Measurements from ENCODE around the gene COMMD6.

COMMD6 gene

GRCh38 chr13:75479102-75479740 is 58.4 kb downstream of the COMMD6 start:
- Histone ChIP-seq H3K79me2 (ENCODE audit: insufficient read depth, low read length) (no peaks in the 10 kb centered on the region), H3K36me3 (ENCODE audit: insufficient read depth, low read length) (no peaks in the 10 kb centered on the region), H3K4me1 (ENCODE audit: insufficient read depth, low read length, severe bottlenecking) (peaks cover 10% of the 10 kb centered on the region), H3K4me2 (ENCODE audit: low read length) (no peak overlapping the region), H3K9me2 (ENCODE audit: low read depth, low read length) (no peaks in the 10 kb centered on the region), H3K27ac (ENCODE audit: low read depth, low read length, poor library complexity, severe bottlenecking) (no peak overlapping the region), H3K9me3 (ENCODE audit: low read length) (no peaks in the 10 kb centered on the region), H3K4me3 (ENCODE audit: low read depth, low read length, poor library complexity, severe bottlenecking) (no peak overlapping the region), H3K27me3 (ENCODE audit: insufficient read depth, low read length) (0 out of 2 replicates have a peak, but pooled peaks cover 3% of the 10 kb centered on the region), H2AFZ (ENCODE audit: low read length) (no peak overlapping the region), H4K20me1 (ENCODE audit: insufficient read depth, low read length) (no peaks in the 10 kb centered on the region), H3F3A (ENCODE audit: insufficient read depth, low read length) (no peaks in the 10 kb centered on the region), H3K9ac (ENCODE audit: low read length) (no peak overlapping the region)
- TF ChIP-seq EZH2 (IDR thresholded peaks at IDR 0.05; ENCODE audit: borderline replicate concordance, low read length) (no peak), CTCF (IDR thresholded peaks at IDR 0.05; ENCODE audit: low read length) (no peak)

GRCh38 chr13:75478659-75479058 is 59.0 kb downstream of the COMMD6 start:
- no peaks in the 10 kb centered on the region for H3K79me2 ChIP-seq (ENCODE audit: insufficient read depth, low read length)
- H3K4me2 ChIP-seq (ENCODE audit: low read length) = no peak overlapping the region

More at GRCh38 chr13:75478659-75479058, 59.0 kb downstream of the COMMD6 start:
- H3K27me3 ChIP-seq (ENCODE audit: insufficient read depth, low read length) = 0 out of 2 replicates have a peak, but pooled peaks cover 3% of the 10 kb centered on the region
- no peak overlapping the region for H3K4me3 ChIP-seq (ENCODE audit: low read depth, low read length, poor library complexity, severe bottlenecking)
- no peaks in the 10 kb centered on the region for H4K20me1 ChIP-seq (ENCODE audit: insufficient read depth, low read length)
- no peaks in the 10 kb centered on the region for H3K9me2 ChIP-seq (ENCODE audit: low read depth, low read length)
- H2AFZ ChIP-seq (ENCODE audit: low read length) = no peak overlapping the region
- no peaks in the 10 kb centered on the region for H3K9me3 ChIP-seq (ENCODE audit: low read length)
- no peak overlapping the region for H3K9ac ChIP-seq (ENCODE audit: low read length)
- H3K36me3 ChIP-seq (ENCODE audit: insufficient read depth, low read length) = no peaks in the 10 kb centered on the region
- H3F3A ChIP-seq (ENCODE audit: insufficient read depth, low read length) = no peaks in the 10 kb centered on the region
- peaks cover 10% of the 10 kb centered on the region for H3K4me1 ChIP-seq (ENCODE audit: insufficient read depth, low read length, severe bottlenecking)
- no peak overlapping the region for H3K27ac ChIP-seq (ENCODE audit: low read depth, low read length, poor library complexity, severe bottlenecking)
- no peak for TF ChIP-seq EZH2 (IDR thresholded peaks at IDR 0.05; ENCODE audit: borderline replicate concordance, low read length)
- TF ChIP-seq CTCF (IDR thresholded peaks at IDR 0.05; ENCODE audit: low read length) = no peak

Data from OCI-LY1 (cell line).